CD4-positive, alpha-beta T cell (primary cell): ENCODE data around the gene CEP43. TPM values are rescaled to one million over a fixed set of nuclear protein-coding genes. Genes with fewer than 3 reads are reported as not detected.

Source experiments
- ATAC-seq: fragments of 200-7000 bp; cut with Tn5 transposase; one replicate; pipeline ENCODE4 v1.10.0; 2022; ENCODE audit warnings: mild to moderate bottlenecking; ENCODE audit not compliant: poor library complexity
- CTCF ChIA-PET: fragments of 350-600 bp; sonication (Branson Sonifier 250); formaldehyde crosslinking; loops from one replicate; lab custom pipeline; 2021; ENCODE audit warnings: antibody characterized with exemption, inconsistent platforms; lab: Charles Lee
- POLR2A ChIA-PET: fragments of 350-600 bp; sonication (Branson Sonifier 250); formaldehyde crosslinking; loops from one replicate; lab custom pipeline; 2021; ENCODE audit warnings: antibody characterized with exemption, inconsistent platforms; lab: Charles Lee
- DNase-seq, 14 experiments: peaks; one replicate each; pipeline ENCODE4 v3.0.0-alpha.2; 2013 to 2020; ENCODE audit warnings: mixed read lengths in 2 of 14
- H3K27ac ChIP-seq, 2 donors: one replicate each; pipeline versions ENCODE4 v1.5.1 to v1.7.0; 2013; ENCODE audit warnings: low read length in 2 of 2, low read depth in 1 of 2, mild to moderate bottlenecking in 1 of 2
- H3K27me3 ChIP-seq, 2 experiments: 1 replicate in 1 of 2; 2 replicates in 1 of 2; pipeline versions ENCODE4 v1.6.1 to v1.7.0; 2013; ENCODE audit warnings: low read length in 2 of 2, control low read depth in 1 of 2, mild to moderate bottlenecking in 1 of 2, moderate library complexity in 1 of 2; ENCODE audit not compliant: insufficient read depth in 2 of 2, control insufficient read depth in 1 of 2
- H3K36me3 ChIP-seq: one replicate; pipeline ENCODE4 v1.6.1; 2013; ENCODE audit warnings: low read length, control low read depth; ENCODE audit not compliant: insufficient read depth
- H3K4me1 ChIP-seq: one replicate; pipeline ENCODE4 v1.6.1; 2013; ENCODE audit warnings: low read length, control low read depth; ENCODE audit not compliant: insufficient read depth
- H3K4me3 ChIP-seq: one replicate; pipeline ENCODE4 v1.5.1; 2013; ENCODE audit warnings: mild to moderate bottlenecking, low read length, moderate library complexity
- H3K9me3 ChIP-seq, 2 experiments: 1 replicate in 1 of 2; 2 replicates in 1 of 2; pipeline versions ENCODE4 v1.6.1 to v1.7.0; 2013; ENCODE audit warnings: low read length in 2 of 2, mild to moderate bottlenecking in 2 of 2, control low read depth in 1 of 2, moderate library complexity in 1 of 2; ENCODE audit not compliant: control insufficient read depth in 1 of 2, insufficient read depth in 1 of 2
- H3K27ac Mint-ChIP-seq: one replicate; pipeline ENCODE4 v1.8.0; 2020; ENCODE audit warnings: mixed read lengths
- H3K27me3 Mint-ChIP-seq: one replicate; pipeline ENCODE4 v1.8.0; 2021; ENCODE audit warnings: mixed read lengths
- H3K36me3 Mint-ChIP-seq: one replicate; pipeline ENCODE4 v1.8.0; 2021; ENCODE audit warnings: low read depth, mixed read lengths
- H3K4me1 Mint-ChIP-seq: one replicate; pipeline ENCODE4 v1.8.0; 2021; ENCODE audit warnings: low read depth, mixed read lengths
- H3K4me3 Mint-ChIP-seq: one replicate; pipeline ENCODE4 v1.8.0; 2020; ENCODE audit warnings: mild to moderate bottlenecking, mixed read lengths
- H3K9me3 Mint-ChIP-seq: one replicate; pipeline ENCODE4 v1.8.0; 2020; ENCODE audit warnings: mixed read lengths
- CTCF ChIP-seq: fragments of 200-600 bp; IDR thresholded peaks from one replicate; pipeline ENCODE4 v1.8.0; 2022; ENCODE audit warnings: antibody characterized with exemption, mild to moderate bottlenecking
- intact Hi-C, 2 experiments: fragments of 100-400 bp; cut with DNase I in 1 of 2; cut with micrococcal nuclease in 1 of 2; formaldehyde crosslinking; loops; one replicate each; pipeline versions ENCODE4 v1.15.1 to v1.9.0; 2023 to 2025; cut with DNase I, micrococcal nuclease
- total RNA-seq, 174 experiments: library from RNA in 2 of 174; stranded (reverse) in 2 of 174; gene quantifications; one replicate each; pipeline ENCODE4 v1.2.3 and lab custom pipeline; 2021 to 2026

CEP43 gene
- total RNA-seq, 2 experiments from 2014 or later: 12.5 to 13.5 TPM

GRCh38 chr6:167031082-167031709 is 32.0 kb downstream of the CEP43 start:
- no peak overlapping the region for H3K4me3 Mint-ChIP-seq
- no peaks in the 10 kb centered on the region for H3K9me3 Mint-ChIP-seq
- DNase-seq: no peak
- H3K4me1 Mint-ChIP-seq: no peaks in the 10 kb centered on the region
- ChIA-PET POLR2A (no interaction called here), CTCF (no interaction called here)
- intact Hi-C loops: no loop called here
- ATAC-seq: no peak
- no peaks in the 10 kb centered on the region for H3K27me3 ChIP-seq
- no peak for TF ChIP-seq CTCF
- no peak overlapping the region for H3K27ac ChIP-seq
- no peaks in the 10 kb centered on the region for H3K4me1 ChIP-seq
- H3K9me3 ChIP-seq: no peaks in the 10 kb centered on the region
- H3K27me3 Mint-ChIP-seq: no peaks in the 10 kb centered on the region
- H3K27ac Mint-ChIP-seq: no peak overlapping the region
- peaks cover 42% of the 10 kb centered on the region for H3K36me3 ChIP-seq
- peaks cover 89% of the 10 kb centered on the region for H3K36me3 Mint-ChIP-seq
- no peak overlapping the region for H3K4me3 ChIP-seq

- Histone ChIP-seq H3K9me3 (peaks cover 0 to under 1% of the 10 kb centered on the region in 2 experiments), H3K4me1 (no peaks in the 10 kb centered on the region), H3K36me3 (peaks cover 26% of the 10 kb centered on the region), H3K27ac (no peak overlapping the region), H3K4me3 (no peak overlapping the region), H3K27me3 (no peaks in the 10 kb centered on the region)
- Mint-ChIP-seq H3K4me1 (no peaks in the 10 kb centered on the region), H3K36me3 (peaks cover 87% of the 10 kb centered on the region), H3K27ac (no peak overlapping the region), H3K27me3 (no peaks in the 10 kb centered on the region), H3K9me3 (no peaks in the 10 kb centered on the region), H3K4me3 (no peak overlapping the region)
- ChIA-PET CTCF (no interaction called here), POLR2A (interaction anchor here (0.5 kb wide), 1 partner anchor 78 kb away, joined by 3 read pairs; no protein-coding TSS in a partner anchor)
- intact Hi-C loops: no loop called here
- DNase-seq (no peak), ATAC-seq (no peak)
- TF ChIP-seq CTCF: no peak
Observed at GRCh38 chr6:167034056-167034455, 34.9 kb downstream of the CEP43 start.

DNA sequence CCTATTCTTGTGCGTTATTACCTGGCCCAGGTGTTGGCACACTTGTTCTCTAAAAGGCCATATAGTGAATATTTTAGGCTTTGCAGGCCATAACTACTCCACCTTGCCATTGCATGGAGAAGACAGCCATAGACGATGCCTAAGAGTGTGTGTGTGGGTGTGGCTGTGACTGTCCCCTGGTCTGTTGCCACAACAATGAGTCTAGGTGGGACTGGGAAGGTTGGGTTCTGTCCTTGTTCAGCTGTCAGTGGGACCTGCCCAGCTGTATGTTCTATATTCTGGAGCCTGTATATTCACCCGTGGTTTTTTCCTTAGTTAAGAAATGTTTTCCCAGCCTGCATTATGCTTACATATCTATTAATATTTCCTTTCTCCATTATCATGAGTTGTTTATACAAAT is 38.6 kb downstream of the CEP43 start:
- Histone ChIP-seq H3K27me3 (no peaks in the 10 kb centered on the region), H3K27ac (no peak overlapping the region), H3K36me3 (peaks cover 18% of the 10 kb centered on the region), H3K9me3 (peaks cover 0 to 4% of the 10 kb centered on the region in 2 experiments), H3K4me1 (peaks cover 11% of the 10 kb centered on the region), H3K4me3 (no peak overlapping the region)
- H3K27ac Mint-ChIP-seq: peak overlapping the region; percentile 49
- TF ChIP-seq CTCF: no peak
- intact Hi-C loops: no loop called here
- no peaks in the 10 kb centered on the region for H3K9me3 Mint-ChIP-seq
- no peak overlapping the region for H3K4me3 Mint-ChIP-seq
- H3K36me3 Mint-ChIP-seq: peaks cover 75% of the 10 kb centered on the region
- H3K27me3 Mint-ChIP-seq: no peaks in the 10 kb centered on the region
- ATAC-seq: no peak
- ChIA-PET POLR2A (no interaction called here), CTCF (no interaction called here)
- no peak for DNase-seq
- H3K4me1 Mint-ChIP-seq: peaks cover 24% of the 10 kb centered on the region
